Activated T-cell treated with anti-CD3 and anti-CD28 coated beads, Interleukin-2, amount 50 U/mL, for 24 hours (primary cell): ENCODE data around the gene LRIG3.

ENCODE experiments used
- DNase-seq: peaks from one replicate; pipeline ENCODE4 v3.0.0-alpha.2; 2020
- H3K27ac Mint-ChIP-seq: 2 replicates; pipeline ENCODE4 v1.8.0; 2020; ENCODE audit warnings: mild to moderate bottlenecking, mixed read lengths
- H3K27me3 Mint-ChIP-seq: 2 replicates; pipeline ENCODE4 v1.8.0; 2020; ENCODE audit warnings: mixed read lengths
- H3K36me3 Mint-ChIP-seq: 2 replicates; pipeline ENCODE4 v1.8.0; 2020; ENCODE audit warnings: low read depth, mixed read lengths
- H3K4me1 Mint-ChIP-seq: 2 replicates; pipeline ENCODE4 v1.8.0; 2020; ENCODE audit warnings: low read depth, mixed read lengths
- H3K4me3 Mint-ChIP-seq: 2 replicates; pipeline ENCODE4 v1.8.0; 2020; ENCODE audit warnings: mild to moderate bottlenecking, moderate library complexity, mixed read lengths
- H3K9me3 Mint-ChIP-seq: 2 replicates; pipeline ENCODE4 v1.8.0; 2020; ENCODE audit warnings: mixed read lengths

LRIG3 gene

GRCh38 chr12:58923781-58924180, 3.5 kb upstream of the LRIG3 start:
- Mint-ChIP-seq H3K27me3 (peaks cover 33% of the 10 kb centered on the region), H3K4me3 (no peak overlapping the region), H3K4me1 (peaks cover 12% of the 10 kb centered on the region), H3K27ac (no peak overlapping the region), H3K9me3 (no peaks in the 10 kb centered on the region), H3K36me3 (no peaks in the 10 kb centered on the region)
- no peak for DNase-seq

- Mint-ChIP-seq H3K27ac (no peak overlapping the region), H3K9me3 (no peaks in the 10 kb centered on the region), H3K4me3 (no peak overlapping the region), H3K27me3 (peaks cover 41% of the 10 kb centered on the region), H3K36me3 (no peaks in the 10 kb centered on the region), H3K4me1 (peaks cover 12% of the 10 kb centered on the region)
- no peak for DNase-seq
Measured at GRCh38 chr12:58922849-58923248, 2.5 kb upstream of the LRIG3 start.

DNA sequence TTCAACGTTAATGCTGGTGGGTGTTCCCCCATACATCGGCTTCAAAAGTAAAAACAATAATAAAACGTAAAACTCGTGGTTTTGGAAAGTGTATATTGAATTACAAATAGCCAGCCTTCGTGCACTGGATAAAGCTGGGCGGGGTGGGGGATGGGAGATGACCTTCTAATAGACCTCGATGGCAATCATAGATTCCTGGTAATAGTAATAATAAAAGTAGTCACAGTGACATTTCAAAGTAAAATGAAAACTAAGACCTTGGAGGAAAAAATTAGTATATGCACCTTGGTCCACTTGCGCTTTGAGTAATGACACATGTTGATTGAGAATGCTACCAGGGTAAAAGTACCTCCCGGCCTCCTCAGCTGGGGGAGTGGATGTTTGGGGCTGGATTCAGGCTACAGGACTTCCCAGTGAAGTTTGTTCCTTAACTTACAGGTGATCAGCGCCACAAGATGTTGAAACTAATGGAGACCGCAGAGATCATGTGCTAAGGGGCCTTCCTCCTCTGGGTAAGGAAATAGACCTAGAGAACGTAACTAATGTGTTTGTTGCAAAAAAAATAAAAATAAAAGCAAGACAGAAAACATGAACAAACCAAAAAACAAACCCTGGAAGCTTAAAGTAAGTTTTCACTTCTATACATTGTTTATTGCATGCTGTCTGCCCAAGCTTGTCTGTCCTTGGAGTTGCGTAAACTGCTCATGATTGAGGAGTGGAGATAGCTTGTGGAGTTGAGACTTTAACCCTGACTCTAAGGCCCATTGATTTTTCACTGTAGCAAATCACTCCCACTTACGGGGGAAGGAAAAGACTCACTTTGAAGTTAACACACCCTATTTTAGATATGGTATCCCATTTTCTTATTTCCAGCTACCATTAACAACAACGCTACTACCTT, 907 bp upstream of the LRIG3 start:
- H3K9me3 Mint-ChIP-seq: no peaks in the 10 kb centered on the region
- peaks cover 12% of the 10 kb centered on the region for H3K4me1 Mint-ChIP-seq
- no peak overlapping the region for H3K27ac Mint-ChIP-seq
- no peak overlapping the region for H3K4me3 Mint-ChIP-seq
- no peak for DNase-seq
- peaks cover 48% of the 10 kb centered on the region for H3K27me3 Mint-ChIP-seq
- no peaks in the 10 kb centered on the region for H3K36me3 Mint-ChIP-seq

GRCh38 chr12:58919231-58920101, 838 bp downstream of the LRIG3 start:
- Mint-ChIP-seq H3K4me1 (peaks cover 12% of the 10 kb centered on the region), H3K36me3 (no peaks in the 10 kb centered on the region), H3K9me3 (no peaks in the 10 kb centered on the region), H3K27me3 (peaks cover 48% of the 10 kb centered on the region), H3K27ac (no peak overlapping the region), H3K4me3 (peak overlapping the region; percentile 10)
- DNase-seq: peak; percentile 28

- Mint-ChIP-seq H3K4me3 (no peak overlapping the region), H3K36me3 (no peaks in the 10 kb centered on the region), H3K27ac (no peak overlapping the region), H3K27me3 (peaks cover 46% of the 10 kb centered on the region), H3K9me3 (no peaks in the 10 kb centered on the region), H3K4me1 (peaks cover 12% of the 10 kb centered on the region)
- DNase-seq: no peak
Measured at GRCh38 chr12:58918469-58918844, 1.8 kb downstream of the LRIG3 start.

DNA sequence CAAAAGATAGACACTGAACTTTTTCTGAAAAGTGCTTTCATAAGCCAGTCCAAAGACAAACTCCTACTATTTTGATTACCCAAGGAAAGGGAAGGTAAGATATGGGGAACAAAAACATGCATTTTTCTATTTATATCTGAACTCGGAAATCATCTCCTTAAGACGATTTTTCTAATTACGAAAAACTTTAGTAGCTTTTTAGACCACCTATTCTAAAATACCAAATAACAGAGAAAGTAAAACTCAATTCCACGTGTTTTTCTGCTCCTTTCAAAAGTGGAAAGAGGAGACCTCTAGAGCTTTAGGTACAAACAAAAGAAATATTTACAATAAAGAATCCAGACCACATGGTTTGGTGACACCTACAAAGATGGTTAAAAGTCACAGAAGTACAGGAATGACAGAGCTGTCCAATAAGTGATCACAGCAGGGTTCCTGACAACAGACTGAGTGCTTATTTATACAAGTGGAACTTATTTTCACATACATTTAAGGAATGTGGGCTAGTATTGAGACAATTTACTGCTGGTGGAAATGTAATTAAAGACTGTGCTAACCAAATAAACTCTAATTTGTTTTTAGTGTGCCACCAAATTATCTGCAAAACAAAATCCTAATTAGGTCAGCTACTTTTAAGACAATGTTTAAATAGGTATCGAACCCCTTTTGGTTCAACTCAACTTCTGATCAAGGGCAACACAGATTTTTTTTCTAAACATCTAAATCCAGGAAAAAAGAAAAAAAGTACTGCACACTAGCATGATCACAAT, 2.4 kb downstream of the LRIG3 start:
- Mint-ChIP-seq H3K27ac (no peak overlapping the region), H3K4me3 (no peak overlapping the region), H3K36me3 (no peaks in the 10 kb centered on the region), H3K4me1 (peaks cover 12% of the 10 kb centered on the region), H3K27me3 (peaks cover 44% of the 10 kb centered on the region), H3K9me3 (no peaks in the 10 kb centered on the region)
- no peak for DNase-seq

GRCh38 chr12:58916921-58917511, 3.3 kb downstream of the LRIG3 start:
- H3K9me3 Mint-ChIP-seq: no peaks in the 10 kb centered on the region
- no peak overlapping the region for H3K27ac Mint-ChIP-seq
- H3K36me3 Mint-ChIP-seq: no peaks in the 10 kb centered on the region

GRCh38 chr12:58916161-58916621, 4.1 kb downstream of the LRIG3 start:
- no peaks in the 10 kb centered on the region for H3K36me3 Mint-ChIP-seq
- H3K4me1 Mint-ChIP-seq: peaks cover 10% of the 10 kb centered on the region
- H3K27ac Mint-ChIP-seq: no peak overlapping the region
- no peak overlapping the region for H3K4me3 Mint-ChIP-seq
- H3K9me3 Mint-ChIP-seq: no peaks in the 10 kb centered on the region
- no peak for DNase-seq
- peaks cover 33% of the 10 kb centered on the region for H3K27me3 Mint-ChIP-seq

More at GRCh38 chr12:58916921-58917511, 3.3 kb downstream of the LRIG3 start:
- no peak for DNase-seq
- Mint-ChIP-seq H3K4me1 (peaks cover 12% of the 10 kb centered on the region), H3K27me3 (peaks cover 38% of the 10 kb centered on the region), H3K4me3 (no peak overlapping the region)

DNA sequence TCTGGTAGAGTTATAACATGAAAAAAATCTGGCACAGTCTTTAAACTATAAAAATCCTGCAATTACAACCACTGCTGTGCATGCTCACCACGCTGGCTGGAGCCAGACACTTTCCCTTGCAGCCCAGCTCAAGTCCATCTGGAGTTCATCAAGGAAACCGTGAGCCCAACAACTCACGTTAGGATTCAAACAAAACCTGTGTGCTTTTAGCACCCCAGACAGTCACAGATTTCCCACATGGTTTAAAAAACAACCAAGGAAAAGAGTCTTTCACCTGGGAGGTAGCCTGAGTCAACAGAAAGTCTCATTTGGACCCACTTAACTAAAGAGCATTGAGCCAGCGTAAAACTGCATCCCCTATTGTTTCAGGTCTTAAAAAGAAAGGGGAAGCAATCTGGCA, 4.7 kb downstream of the LRIG3 start:
- Mint-ChIP-seq H3K27ac (no peak overlapping the region), H3K4me3 (no peak overlapping the region), H3K4me1 (peaks cover 5% of the 10 kb centered on the region), H3K9me3 (no peaks in the 10 kb centered on the region), H3K36me3 (no peaks in the 10 kb centered on the region), H3K27me3 (peaks cover 28% of the 10 kb centered on the region)
- DNase-seq: no peak

DNA sequence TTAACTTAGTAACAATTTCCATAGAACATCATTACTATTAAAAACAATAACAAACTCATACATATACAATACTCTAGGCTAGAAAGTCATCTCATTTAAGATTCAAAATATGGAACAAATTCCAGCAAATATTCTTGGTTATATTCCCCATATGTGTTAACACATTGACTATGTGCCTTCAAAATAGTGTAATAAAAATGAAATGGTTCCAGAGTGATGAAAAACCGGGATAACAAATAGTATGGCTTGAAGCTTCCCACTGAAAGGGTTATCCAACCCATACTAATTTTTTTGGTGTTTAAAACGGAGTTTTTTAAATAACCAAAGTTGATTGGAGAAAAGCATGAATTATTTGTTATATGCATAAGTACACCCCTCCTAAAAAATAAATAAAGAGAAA, 5.3 kb downstream of the LRIG3 start:
- Mint-ChIP-seq H3K27me3 (peaks cover 23% of the 10 kb centered on the region), H3K4me3 (no peak overlapping the region), H3K36me3 (no peaks in the 10 kb centered on the region), H3K9me3 (no peaks in the 10 kb centered on the region), H3K4me1 (no peaks in the 10 kb centered on the region), H3K27ac (no peak overlapping the region)
- DNase-seq: no peak

DNA sequence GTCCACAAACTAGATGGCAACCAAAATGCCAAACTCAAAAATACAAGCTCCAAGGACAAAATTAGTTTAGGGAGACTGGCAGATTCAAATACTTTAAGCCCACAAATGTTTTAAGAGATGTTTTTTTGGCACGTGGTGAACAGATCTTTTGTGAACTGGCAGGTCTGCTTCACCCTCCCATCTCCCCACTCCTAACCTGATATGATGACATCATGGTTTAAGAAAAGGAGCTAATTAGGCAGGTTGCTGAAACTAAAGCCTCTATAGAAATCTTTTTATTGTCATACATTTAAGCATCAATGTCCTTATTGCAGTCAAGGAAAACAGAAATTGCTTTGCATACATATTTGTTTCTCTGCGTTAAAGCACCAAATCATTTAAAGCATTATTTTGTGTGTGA, 5.8 kb downstream of the LRIG3 start:
- H3K4me3 Mint-ChIP-seq: no peak overlapping the region
- H3K4me1 Mint-ChIP-seq: no peaks in the 10 kb centered on the region
- H3K36me3 Mint-ChIP-seq: no peaks in the 10 kb centered on the region
- no peaks in the 10 kb centered on the region for H3K9me3 Mint-ChIP-seq
- H3K27ac Mint-ChIP-seq: no peak overlapping the region
- DNase-seq: no peak
- peaks cover 20% of the 10 kb centered on the region for H3K27me3 Mint-ChIP-seq

DNA sequence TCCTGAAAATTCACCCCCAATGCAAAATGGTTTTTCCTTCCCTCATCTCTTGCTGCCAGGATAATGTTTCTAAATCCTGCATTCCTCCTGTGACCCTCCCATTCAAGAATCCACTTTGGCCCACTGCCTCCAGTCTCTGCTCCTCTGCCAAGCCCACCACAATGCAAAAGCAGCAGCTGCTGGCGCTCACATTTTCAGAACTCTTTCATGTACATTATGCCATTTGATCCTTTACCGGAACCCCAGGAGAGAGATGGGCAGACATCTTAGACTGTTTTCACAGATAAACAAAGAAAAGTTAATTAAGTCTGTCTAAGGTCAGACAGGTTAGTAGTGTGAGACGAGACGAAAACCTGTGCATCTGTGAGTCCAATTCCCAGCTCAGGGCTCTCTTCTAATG, 12.9 kb downstream of the LRIG3 start:
- no peaks in the 10 kb centered on the region for H3K36me3 Mint-ChIP-seq
- H3K27me3 Mint-ChIP-seq: no peaks in the 10 kb centered on the region
- H3K27ac Mint-ChIP-seq: no peak overlapping the region
- H3K9me3 Mint-ChIP-seq: no peaks in the 10 kb centered on the region
- no peak for DNase-seq
- H3K4me1 Mint-ChIP-seq: no peaks in the 10 kb centered on the region
- no peak overlapping the region for H3K4me3 Mint-ChIP-seq

- H3K36me3 Mint-ChIP-seq: no peaks in the 10 kb centered on the region
- H3K4me1 Mint-ChIP-seq: no peaks in the 10 kb centered on the region
- no peak for DNase-seq
- H3K27ac Mint-ChIP-seq: no peak overlapping the region
- H3K27me3 Mint-ChIP-seq: no peaks in the 10 kb centered on the region
- H3K9me3 Mint-ChIP-seq: no peaks in the 10 kb centered on the region
- no peak overlapping the region for H3K4me3 Mint-ChIP-seq
Measured at GRCh38 chr12:58906917-58907316, 13.4 kb downstream of the LRIG3 start.

GRCh38 chr12:58905422-58905821, 14.9 kb downstream of the LRIG3 start:
- Mint-ChIP-seq H3K36me3 (no peaks in the 10 kb centered on the region), H3K4me1 (no peaks in the 10 kb centered on the region), H3K9me3 (no peaks in the 10 kb centered on the region), H3K27ac (no peak overlapping the region), H3K4me3 (no peak overlapping the region), H3K27me3 (no peaks in the 10 kb centered on the region)
- DNase-seq: no peak
